Measurements from ENCODE around the gene FAM162A. TPM values are rescaled to one million over a fixed set of nuclear protein-coding genes. Genes with fewer than 3 reads are reported as not detected.
"Not testable (repeated sequence)": the region's sequence is repeated elsewhere in the genome, so short reads cannot be mapped to it uniquely, and the experiment has no call there.

FAM162A gene
- total and polyA plus RNA-seq, 8 donors = 21.0 to 137 (median 50.2) TPM

DNA sequence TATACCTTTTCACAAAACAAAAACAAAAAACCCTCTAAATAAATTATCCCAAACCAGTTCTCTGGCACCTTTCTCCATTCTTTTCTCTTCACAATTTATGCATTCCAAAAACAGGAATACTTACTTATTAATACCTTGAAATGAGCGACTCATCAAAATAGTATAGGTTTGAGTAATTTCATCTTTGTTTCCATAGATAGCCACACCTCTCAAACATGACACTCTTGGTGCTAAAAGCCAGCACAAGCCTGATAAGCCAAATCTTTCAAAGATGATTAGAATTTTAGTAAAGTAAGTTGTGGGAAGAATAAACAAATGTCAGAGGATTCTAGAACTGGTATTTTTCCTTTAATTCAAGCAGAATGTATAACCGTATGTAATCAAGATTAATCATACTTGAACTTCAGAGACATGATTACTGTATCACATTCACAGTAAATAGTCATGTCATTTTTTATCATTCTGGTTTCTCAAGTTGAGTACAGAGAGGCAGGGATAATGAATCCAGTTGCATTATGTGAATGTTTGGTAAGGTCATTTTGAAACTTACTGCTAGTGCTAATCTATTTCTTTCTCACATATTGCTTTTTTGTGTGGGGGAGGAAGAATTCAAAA is 44.0 kb downstream of the FAM162A start:
- TF ChIP-seq POLR2A (IDR thresholded peaks at IDR 0.05) = no peak
- TF ChIP-seq EP300 (IDR thresholded peaks at IDR 0.05) = no peak
- no peak for TF ChIP-seq POLR2AphosphoS5 (IDR thresholded peaks at IDR 0.05)
- no peak for TF ChIP-seq CTCF (IDR thresholded peaks at IDR 0.05)
- H3K4me1 ChIP-seq = no peaks in the 10 kb centered on the region
- no peaks in the 10 kb centered on the region for H3K9me3 ChIP-seq
- no peak overlapping the region for H3K27ac ChIP-seq
- intact Hi-C loops (cut with DNase I; ENCODE audit: low total_unique reads) = no loop called here
- H3K36me3 ChIP-seq = peaks cover 22 to 88% (median 75%) of the 10 kb centered on the region in 4 donors
- no peak overlapping the region for H3K4me3 ChIP-seq
- no peaks in the 10 kb centered on the region for H3K27me3 ChIP-seq
- DNase-seq = no peak
- 48 to 64% (median 59%) methylated on average over 2 of the region's 2 CpGs for WGBS, 5 donors

DNA sequence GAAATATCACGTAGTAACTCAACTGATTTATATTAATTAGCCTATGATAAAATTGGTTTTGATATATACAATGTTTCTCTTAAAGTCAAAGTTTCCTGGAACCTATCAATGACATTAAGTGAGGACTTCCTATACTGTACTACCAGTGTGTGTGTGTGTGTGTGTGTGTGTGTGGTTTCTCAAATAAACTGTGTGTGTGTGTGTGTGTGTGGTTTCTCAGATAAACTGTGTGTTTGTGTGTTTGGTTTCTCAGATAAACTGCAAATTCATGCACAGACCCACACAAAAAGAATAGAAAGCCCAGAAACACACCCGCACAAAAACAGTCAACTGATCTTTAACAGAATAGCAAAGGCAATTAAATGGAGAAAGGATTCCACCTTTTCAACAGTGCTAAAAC is 46.4 kb downstream of the FAM162A start:
- TF ChIP-seq POLR2AphosphoS5 (IDR thresholded peaks at IDR 0.05) = no peak
- TF ChIP-seq POLR2A (IDR thresholded peaks at IDR 0.05) = no peak
- TF ChIP-seq EP300 (IDR thresholded peaks at IDR 0.05) = no peak
- TF ChIP-seq CTCF (IDR thresholded peaks at IDR 0.05) = no peak
- Histone ChIP-seq H3K4me3 (no peak overlapping the region), H3K36me3 (peaks cover 31 to 95% (median 78%) of the 10 kb centered on the region in 4 donors), H3K27me3 (no peaks in the 10 kb centered on the region), H3K27ac (no peak overlapping the region), H3K4me1 (no peaks in the 10 kb centered on the region), H3K9me3 (no peaks in the 10 kb centered on the region)
- 84 to 99% (median 92%) methylated on average over 2 of the region's 2 CpGs for WGBS, 5 donors
- DNase-seq = no peak
- intact Hi-C loops (cut with DNase I; ENCODE audit: low total_unique reads) = no loop called here

GRCh38 chr3:122435950-122436349 is 52.0 kb downstream of the FAM162A start:
- 95 to 99% (median 96%) methylated on average over 9 of the region's 9 CpGs for WGBS, 5 donors
- peaks cover 0 to 7% (median 3%) of the 10 kb centered on the region in 4 donors for H3K9me3 ChIP-seq
- H3K27me3 ChIP-seq = no peaks in the 10 kb centered on the region
- intact Hi-C loops (cut with DNase I; ENCODE audit: low total_unique reads) = no loop called here
- H3K27ac ChIP-seq = no peak overlapping the region
- H3K4me3 ChIP-seq = no peak overlapping the region
- no peak for DNase-seq
- TF ChIP-seq CTCF (IDR thresholded peaks at IDR 0.05) = no peak
- no peak for TF ChIP-seq POLR2AphosphoS5 (IDR thresholded peaks at IDR 0.05)
- H3K36me3 ChIP-seq = peaks cover 48 to 100% (median 95%) of the 10 kb centered on the region in 4 donors
- H3K4me1 ChIP-seq = no peaks in the 10 kb centered on the region

DNA sequence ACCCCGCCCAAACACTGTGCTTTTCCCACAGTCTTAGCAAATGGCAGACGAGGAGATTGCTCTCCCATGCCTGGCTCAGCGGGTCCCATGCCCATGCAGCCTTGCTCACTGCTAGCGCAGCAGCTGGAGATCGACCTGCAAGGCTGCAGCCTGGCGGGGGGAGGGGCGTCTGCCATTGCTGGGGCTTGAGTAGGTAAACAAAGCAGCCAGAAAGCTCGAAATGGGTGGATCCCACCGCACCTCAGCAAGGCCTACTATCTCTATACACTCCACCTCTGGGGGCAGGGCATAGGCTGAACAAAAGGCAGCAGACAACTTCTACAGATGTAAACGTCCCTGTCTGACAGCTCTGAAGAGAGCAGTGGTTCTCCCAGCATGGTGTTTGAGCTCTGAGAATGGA is 59.1 kb downstream of the FAM162A start:
- TF ChIP-seq EP300 (IDR thresholded peaks at IDR 0.05) (no peak), POLR2AphosphoS5 (IDR thresholded peaks at IDR 0.05) (no peak), POLR2A (IDR thresholded peaks at IDR 0.05) (no peak), CTCF (IDR thresholded peaks at IDR 0.05) (no peak)

DNA sequence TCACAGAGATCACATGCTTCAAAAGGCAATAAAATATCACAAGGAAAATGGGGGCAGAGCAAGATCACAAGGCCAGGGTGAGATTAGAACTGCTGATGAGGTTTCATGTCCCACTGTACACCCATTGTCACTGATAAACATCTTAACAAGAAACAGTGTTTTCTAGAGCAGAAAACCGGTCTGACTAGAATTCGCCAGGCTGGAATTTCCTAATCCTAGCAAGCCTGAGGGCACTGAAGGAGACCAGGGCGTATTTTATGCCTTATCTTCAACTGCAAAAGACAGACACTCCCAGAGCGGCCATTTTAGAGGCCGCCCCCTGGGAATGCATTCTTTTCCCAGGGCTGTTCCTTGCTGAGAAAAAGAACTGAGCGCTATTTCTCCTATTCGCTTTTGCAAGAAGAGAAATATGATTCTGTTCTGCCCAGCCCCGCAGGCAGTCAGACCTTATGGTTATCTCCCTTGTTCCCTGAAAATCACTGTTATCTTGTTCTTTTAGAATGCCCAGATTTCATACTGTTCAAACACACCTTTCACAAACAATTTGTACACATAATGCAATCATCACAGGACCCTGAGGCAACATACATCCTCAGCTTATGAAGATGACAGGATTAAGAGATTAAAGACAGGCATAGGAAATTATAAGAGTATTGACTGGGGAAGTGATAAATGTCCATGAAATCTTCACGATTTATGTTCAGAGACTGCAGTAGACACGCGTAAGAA is 59.9 kb downstream of the FAM162A start:
- H3K4me1 ChIP-seq; H3K27ac ChIP-seq; H3K27me3 ChIP-seq; DNase-seq; H3K4me3 ChIP-seq; intact Hi-C loops (cut with DNase I; ENCODE audit: low total_unique reads); H3K9me3 ChIP-seq: not testable (repeated sequence)
- peaks cover 39 to 90% (median 89%) of the 10 kb centered on the region in 4 donors for H3K36me3 ChIP-seq
- 88 to 96% (median 90%) methylated on average over 11 of the region's 11 CpGs for WGBS, 5 donors

More for the DNA sequence above, 59.1 kb downstream of the FAM162A start:
- H3K27me3 ChIP-seq = no peaks in the 10 kb centered on the region
- H3K4me1 ChIP-seq = no peaks in the 10 kb centered on the region
- peaks cover 36 to 90% (median 89%) of the 10 kb centered on the region in 4 donors for H3K36me3 ChIP-seq
- no peak overlapping the region for H3K4me3 ChIP-seq
- no peak for DNase-seq
- H3K27ac ChIP-seq = no peak overlapping the region
- 72 to 83% (median 81%) methylated on average over 10 of the region's 10 CpGs for WGBS, 5 donors
- intact Hi-C loops (cut with DNase I; ENCODE audit: low total_unique reads) = no loop called here
- H3K9me3 ChIP-seq = no peaks in the 10 kb centered on the region

DNA sequence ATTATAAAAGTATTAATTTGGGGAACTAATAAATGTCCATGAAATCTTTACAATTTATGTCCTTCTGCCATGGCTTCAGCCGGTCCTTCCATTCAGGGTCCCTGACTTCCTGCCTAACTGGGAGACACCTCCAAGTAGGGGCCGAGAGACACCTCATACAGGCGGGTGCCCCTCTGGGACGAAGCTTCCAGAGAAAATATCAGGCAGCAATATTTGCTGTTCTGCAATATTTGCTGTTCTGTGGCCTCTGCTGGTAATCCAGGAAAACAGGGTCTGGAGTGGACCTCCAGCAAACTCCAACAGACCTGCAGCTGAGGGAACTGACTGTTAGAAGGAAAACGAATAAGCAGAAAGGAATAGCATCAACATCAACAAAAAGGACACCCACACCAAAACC is 60.5 kb downstream of the FAM162A start:
- H3K4me1 ChIP-seq; H3K27me3 ChIP-seq; intact Hi-C loops (cut with DNase I; ENCODE audit: low total_unique reads); H3K9me3 ChIP-seq; DNase-seq; H3K4me3 ChIP-seq; H3K27ac ChIP-seq: not testable (repeated sequence)
- H3K36me3 ChIP-seq = peaks cover 33 to 90% (median 89%) of the 10 kb centered on the region in 4 donors
- 92 to 96% (median 94%) methylated on average over 5 of the region's 5 CpGs for WGBS, 5 donors

DNA sequence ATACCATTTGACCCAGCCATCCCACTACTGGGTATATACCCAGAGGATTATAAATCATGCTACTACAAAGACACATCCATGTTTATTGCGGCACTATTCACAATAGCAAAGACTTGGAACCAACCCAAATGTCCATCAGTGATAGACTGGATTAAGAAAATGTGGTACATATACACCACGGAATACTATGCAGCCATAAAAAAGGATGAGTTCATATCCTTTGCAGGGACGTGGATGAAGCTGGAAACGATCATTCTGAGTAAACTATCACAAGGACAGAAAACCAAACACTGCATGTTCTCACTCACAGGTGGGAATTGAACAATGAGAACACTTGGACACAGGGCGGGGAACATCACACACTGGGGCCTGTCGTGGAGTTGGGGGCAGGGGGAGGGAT is 64.2 kb downstream of the FAM162A start:
- 93 to 98% (median 98%) methylated on average over 6 of the region's 6 CpGs for WGBS, 5 donors
- H3K9me3 ChIP-seq; H3K27ac ChIP-seq; H3K27me3 ChIP-seq; DNase-seq; intact Hi-C loops (cut with DNase I; ENCODE audit: low total_unique reads); H3K4me3 ChIP-seq; H3K4me1 ChIP-seq: not testable (repeated sequence)
- peaks cover 16 to 93% (median 91%) of the 10 kb centered on the region in 4 donors for H3K36me3 ChIP-seq
